Measurements from ENCODE around the gene ZMYM2.

The ZMYM2 gene

GRCh38 chr13:20109037-20109436, 150.5 kb downstream of the ZMYM2 start:
- no peak for DNase-seq

GRCh38 chr13:20114066-20114610, 155.6 kb downstream of the ZMYM2 start:
- no peak for DNase-seq

- DNase-seq = no peak
These were observed 157.7 kb downstream of the ZMYM2 start for GRCh38 chr13:20116213-20116612.

GRCh38 chr13:20118268-20119140, 160.0 kb downstream of the ZMYM2 start:
- no peak for DNase-seq

GRCh38 chr13:20119960-20120359, 161.4 kb downstream of the ZMYM2 start:
- no peak for DNase-seq

GRCh38 chr13:20121159-20121525, 162.6 kb downstream of the ZMYM2 start:
- DNase-seq = no peak

GRCh38 chr13:20124303-20124702, 165.8 kb downstream of the ZMYM2 start:
- no peak for DNase-seq

GRCh38 chr13:20125129-20125782, 166.7 kb downstream of the ZMYM2 start:
- DNase-seq = no peak

GRCh38 chr13:20125783-20126165, 167.2 kb downstream of the ZMYM2 start:
- DNase-seq = no peak

- DNase-seq = no peak
These were observed 168.2 kb downstream of the ZMYM2 start for GRCh38 chr13:20126541-20127261.

GRCh38 chr13:20127262-20127561, 168.7 kb downstream of the ZMYM2 start:
- DNase-seq = no peak

GRCh38 chr13:20127562-20128458, 169.3 kb downstream of the ZMYM2 start:
- DNase-seq = no peak

GRCh38 chr13:20128459-20128931, 170.0 kb downstream of the ZMYM2 start:
- DNase-seq = no peak

- DNase-seq = no peak
These were observed 170.5 kb downstream of the ZMYM2 start for GRCh38 chr13:20129076-20129475.

GRCh38 chr13:20130012-20130411, 171.5 kb downstream of the ZMYM2 start:
- DNase-seq = no peak

- DNase-seq = no peak
These were observed 172.1 kb downstream of the ZMYM2 start for GRCh38 chr13:20130652-20131051.

GRCh38 chr13:20131057-20131832, 172.7 kb downstream of the ZMYM2 start:
- DNase-seq = no peak

GRCh38 chr13:20132052-20132634, 173.6 kb downstream of the ZMYM2 start:
- no peak for DNase-seq

GRCh38 chr13:20134732-20135131, 176.2 kb downstream of the ZMYM2 start:
- DNase-seq = no peak

GRCh38 chr13:20136781-20137703, 178.5 kb downstream of the ZMYM2 start:
- DNase-seq = no peak

All from GF-D8 (cell line).